Right kidney (tissue), 1 donor: ENCODE results near the gene ITPR1.
"Not testable (repeated sequence)": the region's sequence is repeated elsewhere in the genome, so short reads cannot be mapped to it uniquely, and the experiment has no call there.

ENCODE experiments used
- DNase-seq: peaks from one replicate; pipeline ENCODE4 v3.0.0-alpha.2; 2016

ITPR1 gene

GRCh38 chr3:4758957-4759656 lies 266.0 kb downstream of the ITPR1 start:
- no peak for DNase-seq

- no peak for DNase-seq
These were observed 266.7 kb downstream of the ITPR1 start for GRCh38 chr3:4759689-4760312.

DNA sequence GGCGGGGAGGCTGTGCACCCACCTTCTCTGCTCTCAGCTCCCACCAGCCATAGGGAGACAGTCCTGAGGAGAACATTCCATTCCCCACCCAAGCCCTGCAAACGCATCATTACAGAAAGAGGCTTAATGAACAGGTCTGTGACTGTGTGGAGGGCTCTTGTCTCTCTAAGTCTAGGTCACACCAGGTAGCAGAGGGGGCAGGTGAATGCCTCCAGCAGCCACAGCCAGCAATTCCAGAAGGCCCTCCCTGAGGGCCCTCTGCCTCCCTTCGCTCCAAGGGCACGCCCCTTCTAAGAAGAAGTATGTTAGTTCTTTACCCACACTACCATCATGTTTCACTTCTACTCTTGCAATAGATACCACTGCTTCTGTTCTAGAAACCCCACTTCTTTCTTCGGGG lies 268.6 kb downstream of the ITPR1 start:
- DNase-seq, result no peak

GRCh38 chr3:4762481-4763230 lies 269.5 kb downstream of the ITPR1 start:
- not testable (repeated sequence) for DNase-seq

DNA sequence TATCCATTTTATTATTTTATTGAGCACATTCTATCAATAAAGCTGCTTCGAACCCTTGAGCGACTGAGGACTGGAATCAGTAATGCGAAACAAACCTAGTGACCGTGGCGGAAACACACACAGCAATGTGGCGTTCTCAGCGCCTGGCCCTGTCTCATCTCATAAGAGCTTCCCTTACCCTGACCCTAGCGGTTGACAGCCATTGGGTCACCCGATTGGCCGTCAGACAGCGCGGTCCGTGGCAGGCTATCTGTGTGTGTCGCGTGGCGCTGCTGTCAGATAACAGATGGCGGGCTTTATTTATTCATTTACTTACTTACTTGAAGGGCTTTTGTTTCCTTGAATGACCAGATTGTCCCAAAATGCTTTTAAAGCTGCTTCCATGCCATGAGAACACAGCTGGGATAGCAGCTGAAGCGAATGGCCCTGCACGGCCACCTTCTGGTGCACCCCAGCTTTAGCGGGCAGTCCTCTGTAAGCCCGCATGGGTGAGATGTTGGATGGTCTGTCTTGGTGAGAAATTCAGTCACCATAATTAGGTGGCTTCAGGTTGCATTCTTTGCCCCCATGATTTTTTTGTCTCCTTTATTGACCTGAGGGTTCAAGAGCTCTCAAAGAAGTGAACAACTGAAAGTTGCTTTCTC lies 270.6 kb downstream of the ITPR1 start:
- no peak for DNase-seq

DNA sequence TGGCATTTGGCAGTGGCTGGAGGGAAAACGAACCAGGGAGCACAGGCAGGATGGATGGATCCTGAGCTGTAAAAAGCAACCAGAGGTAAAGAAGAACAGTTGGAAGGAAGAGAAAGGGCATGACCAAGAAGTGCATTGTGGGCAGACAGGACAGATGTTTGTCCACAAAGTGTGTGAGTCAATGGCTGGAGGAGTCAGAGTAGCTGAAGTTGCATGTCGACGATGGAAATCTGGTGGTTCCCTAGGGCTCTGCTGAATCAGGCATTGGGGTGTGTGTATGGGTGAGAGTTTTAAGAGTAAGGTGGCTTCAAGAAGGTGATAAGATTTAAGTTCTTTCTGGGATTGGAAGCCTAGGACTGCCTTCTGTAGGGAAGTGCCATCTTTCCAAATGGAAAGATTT lies 272.1 kb downstream of the ITPR1 start:
- DNase-seq, result no peak

- no peak for DNase-seq
These were observed 273.1 kb downstream of the ITPR1 start for GRCh38 chr3:4766263-4766662.

GRCh38 chr3:4766716-4767499 lies 273.8 kb downstream of the ITPR1 start:
- DNase-seq, result no peak

DNA sequence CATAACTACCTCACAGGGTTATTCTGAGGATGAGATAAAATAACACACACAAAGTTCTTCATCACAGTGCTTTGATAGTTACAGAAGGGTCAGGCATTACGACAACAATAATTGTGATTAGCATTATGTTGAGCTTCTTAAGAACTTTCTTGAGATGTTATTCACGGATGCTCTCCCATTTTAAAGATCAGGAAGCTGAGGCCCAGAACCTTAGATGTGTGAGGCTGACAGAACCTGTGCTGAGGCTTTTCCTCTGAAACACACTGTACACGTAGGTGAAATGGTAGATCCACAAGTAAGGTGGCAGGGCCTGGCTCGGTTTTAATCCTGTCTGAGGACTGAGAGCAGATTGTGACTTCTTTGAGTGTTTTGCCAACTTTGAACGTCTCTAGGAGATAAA lies 274.9 kb downstream of the ITPR1 start:
- DNase-seq, result no peak

DNA sequence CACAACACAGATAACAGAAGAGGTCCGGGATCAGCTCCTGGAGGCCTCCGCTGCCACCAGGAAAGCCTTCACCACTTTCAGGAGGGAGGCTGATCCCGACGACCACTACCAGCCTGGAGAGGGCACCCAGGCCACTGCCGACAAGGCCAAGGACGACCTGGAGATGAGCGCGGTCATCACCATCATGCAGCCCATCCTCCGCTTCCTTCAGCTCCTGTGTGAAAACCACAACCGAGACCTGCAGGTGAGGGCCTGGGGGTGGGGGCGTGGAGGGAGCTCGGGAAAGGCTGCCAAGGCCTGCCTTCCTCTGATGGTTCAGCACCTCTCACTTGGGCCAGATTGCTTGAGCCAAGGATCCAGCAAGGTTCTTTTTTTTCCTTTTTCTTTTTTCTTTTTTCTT lies 275.4 kb downstream of the ITPR1 start:
- no peak for DNase-seq

- no peak for DNase-seq
These were observed 277.4 kb downstream of the ITPR1 start for GRCh38 chr3:4770561-4770960.

GRCh38 chr3:4771243-4771642 lies 278.1 kb downstream of the ITPR1 start:
- no peak for DNase-seq

- no peak for DNase-seq
These were observed 279.1 kb downstream of the ITPR1 start for GRCh38 chr3:4772171-4772804.

GRCh38 chr3:4772858-4773257 lies 279.7 kb downstream of the ITPR1 start:
- no peak for DNase-seq

DNA sequence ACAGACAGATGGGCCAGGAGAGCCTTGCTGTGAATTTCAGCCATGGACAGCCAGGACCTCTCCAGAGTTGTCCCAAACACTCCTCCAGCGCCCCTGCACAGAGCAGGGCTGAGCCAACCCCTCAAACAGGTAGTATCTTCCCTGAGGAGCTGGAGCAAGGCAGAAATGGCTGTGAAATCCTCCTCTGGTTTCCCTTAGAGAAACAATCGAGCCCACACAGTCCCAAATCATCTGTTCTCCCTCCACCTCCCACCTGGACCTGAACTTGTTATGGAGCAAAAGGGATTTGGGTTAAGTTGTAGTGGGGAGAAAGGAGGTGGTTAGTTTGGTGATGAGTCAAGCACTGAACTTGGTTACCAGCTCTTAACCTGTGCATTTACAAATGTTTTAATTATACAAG lies 280.4 kb downstream of the ITPR1 start:
- DNase-seq, result no peak

GRCh38 chr3:4774531-4774930 lies 281.4 kb downstream of the ITPR1 start:
- DNase-seq, result no peak

GRCh38 chr3:4776399-4776979 lies 283.3 kb downstream of the ITPR1 start:
- no peak for DNase-seq

- no peak for DNase-seq
These were observed 283.9 kb downstream of the ITPR1 start for GRCh38 chr3:4776980-4777581.

DNA sequence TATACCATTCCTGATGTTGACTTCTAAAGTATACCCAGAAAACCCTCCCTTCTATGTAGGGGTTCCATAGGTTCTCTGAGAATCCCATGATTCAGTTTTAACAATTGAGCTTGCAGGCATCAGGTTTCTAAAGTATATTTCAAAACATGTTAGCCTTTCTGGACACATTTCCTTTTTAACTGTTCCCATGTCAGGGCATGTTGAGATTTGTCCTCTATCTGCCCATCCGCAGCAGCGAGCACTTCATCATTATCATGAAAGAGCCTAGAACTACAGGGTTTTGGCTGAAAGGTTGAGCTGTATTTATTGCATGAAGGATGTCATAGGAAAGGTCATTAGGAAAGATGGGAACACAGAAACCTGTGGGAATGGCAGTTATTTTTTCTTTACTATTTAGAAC lies 285.0 kb downstream of the ITPR1 start:
- DNase-seq, result no peak

GRCh38 chr3:4778740-4779139 lies 285.6 kb downstream of the ITPR1 start:
- no peak for DNase-seq

- DNase-seq, result no peak
These were observed 287.4 kb downstream of the ITPR1 start for GRCh38 chr3:4780545-4780957.
